ENCODE measurements around the gene CCDC134. TPM values are rescaled to one million over a fixed set of nuclear protein-coding genes. Genes with fewer than 3 reads are reported as not detected.

Gene CCDC134
- total and polyA plus RNA-seq, 2 of the 13 experiments (the other 11 are each of a cell fraction or from before 2014, with no cell fraction given): 4.8 to 17.4 TPM

DNA sequence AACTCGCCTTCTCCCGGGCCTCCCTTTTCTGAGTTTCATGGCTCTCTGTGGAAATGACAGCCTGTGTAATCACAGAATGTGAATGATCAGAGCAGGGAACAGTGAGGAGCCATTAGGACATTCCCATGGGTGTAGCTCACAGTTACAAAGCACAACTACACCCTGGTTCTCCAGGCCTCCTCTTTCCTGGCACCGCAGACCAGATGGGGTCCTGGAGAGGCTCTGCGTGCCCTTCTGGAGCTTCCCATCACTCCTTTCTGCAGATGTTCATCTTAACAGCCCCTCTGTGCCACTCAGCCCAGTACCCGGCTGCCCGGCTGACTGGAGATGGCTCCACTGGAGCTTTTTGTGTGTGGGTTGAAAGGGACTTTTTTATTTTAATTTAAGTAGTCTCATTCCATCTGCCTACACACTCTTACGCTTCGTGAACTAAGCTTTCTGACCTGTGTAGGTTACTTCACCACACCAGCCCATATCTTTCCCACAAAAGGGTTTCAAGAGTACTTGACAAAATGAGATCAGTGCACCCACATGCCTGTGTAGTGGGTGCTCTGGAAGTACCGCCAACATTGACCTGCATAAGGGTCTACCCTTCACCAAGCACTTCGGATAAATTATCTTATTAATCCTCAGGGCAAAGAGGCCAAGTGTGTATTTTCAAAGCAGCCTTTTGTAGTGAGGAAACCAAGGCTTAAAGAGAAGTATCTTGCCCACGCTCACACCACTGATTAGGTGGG is 62.2 kb downstream of the CCDC134 start:
- Histone ChIP-seq H3K27ac (ENCODE audit: extremely low read length, insufficient read depth, low read length) (peak overlapping the region; percentile 5), H3K4me2 (ENCODE audit: low read depth, low read length) (no peak overlapping the region), H3K9ac (ENCODE audit: insufficient read depth, low read depth, low read length) (no peak overlapping the region), H4K20me1 (ENCODE audit: insufficient read depth, low read length) (peaks cover 76% of the 10 kb centered on the region), H3K36me3 (replicated peaks in 1 of 2; ENCODE audit: control insufficient read depth in 1 of 2, insufficient read depth in 2 of 2, low read length in 2 of 2) (peaks cover 11 to 40% of the 10 kb centered on the region in 2 experiments), H3K4me3 (replicated peaks in 1 of 3; ENCODE audit: insufficient read depth in 1 of 3, low read depth in 2 of 3, low read length in 3 of 3) (no peak overlapping the region), H3K27me3 (ENCODE audit: control insufficient read depth in 1 of 2, insufficient read depth in 2 of 2, low read length in 2 of 2) (no peaks in the 10 kb centered on the region), H2AFZ (ENCODE audit: low read length) (no peak overlapping the region), H3K9me3 (ENCODE audit: low read length) (no peaks in the 10 kb centered on the region), H3K4me1 (ENCODE audit: insufficient read depth, low read length) (peaks cover 54% of the 10 kb centered on the region), H3K79me2 (ENCODE audit: insufficient read depth, low read length) (peaks cover 72% of the 10 kb centered on the region)
- no peak for FAIRE-seq
- in situ Hi-C loops (cut with HindIII; ENCODE audit: extremely low pct_ligation_motif_present, low pct_unique_long_range_greater_than_20kb) (no loop called here), intact Hi-C loops (cut with micrococcal nuclease; ENCODE audit: unreplicated experiment) (no loop called here)
- DNase-seq (ENCODE audit: low spot score): no peak
- TF ChIP-seq, protein P1, sequence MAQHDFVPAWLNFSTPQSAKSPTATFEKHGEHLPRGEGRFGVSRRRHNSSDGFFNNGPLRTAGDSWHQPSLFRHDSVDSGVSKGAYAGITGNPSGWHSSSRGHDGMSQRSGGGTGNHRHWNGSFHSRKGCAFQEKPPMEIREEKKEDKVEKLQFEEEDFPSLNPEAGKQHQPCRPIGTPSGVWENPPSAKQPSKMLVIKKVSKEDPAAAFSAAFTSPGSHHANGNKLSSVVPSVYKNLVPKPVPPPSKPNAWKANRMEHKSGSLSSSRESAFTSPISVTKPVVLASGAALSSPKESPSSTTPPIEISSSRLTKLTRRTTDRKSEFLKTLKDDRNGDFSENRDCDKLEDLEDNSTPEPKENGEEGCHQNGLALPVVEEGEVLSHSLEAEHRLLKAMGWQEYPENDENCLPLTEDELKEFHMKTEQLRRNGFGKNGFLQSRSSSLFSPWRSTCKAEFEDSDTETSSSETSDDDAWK (CRISPR knock-in tag; IDR thresholded peaks at IDR 0.05): no peak
- peak; percentile 61 for TF ChIP-seq RBM22 (optimal IDR thresholded peaks at IDR 0.05; ENCODE audit: low read length)
- TF ChIP-seq, protein P2, sequence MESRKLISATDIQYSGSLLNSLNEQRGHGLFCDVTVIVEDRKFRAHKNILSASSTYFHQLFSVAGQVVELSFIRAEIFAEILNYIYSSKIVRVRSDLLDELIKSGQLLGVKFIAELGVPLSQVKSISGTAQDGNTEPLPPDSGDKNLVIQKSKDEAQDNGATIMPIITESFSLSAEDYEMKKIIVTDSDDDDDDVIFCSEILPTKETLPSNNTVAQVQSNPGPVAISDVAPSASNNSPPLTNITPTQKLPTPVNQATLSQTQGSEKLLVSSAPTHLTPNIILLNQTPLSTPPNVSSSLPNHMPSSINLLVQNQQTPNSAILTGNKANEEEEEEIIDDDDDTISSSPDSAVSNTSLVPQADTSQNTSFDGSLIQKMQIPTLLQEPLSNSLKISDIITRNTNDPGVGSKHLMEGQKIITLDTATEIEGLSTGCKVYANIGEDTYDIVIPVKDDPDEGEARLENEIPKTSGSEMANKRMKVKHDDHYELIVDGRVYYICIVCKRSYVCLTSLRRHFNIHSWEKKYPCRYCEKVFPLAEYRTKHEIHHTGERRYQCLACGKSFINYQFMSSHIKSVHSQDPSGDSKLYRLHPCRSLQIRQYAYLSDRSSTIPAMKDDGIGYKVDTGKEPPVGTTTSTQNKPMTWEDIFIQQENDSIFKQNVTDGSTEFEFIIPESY (CRISPR knock-in tag; IDR thresholded peaks at IDR 0.05): no peak
- WGBS (ENCODE audit: low lambda C conversion rate): 90% methylated on average over 11 of the region's 11 CpGs
- peak; percentile 36 for ATAC-seq
- CTCF ChIA-PET (ENCODE audit: low intra/inter-chr PET ratio, low total read pairs): no interaction called here
- POLR2A ChIA-PET: interaction anchor here (0.6 to 1.8 kb wide), 4 partner anchors 22 to 143 kb away, joined by 3 to 6 read pairs (median 4); partner anchors contain the start of genes CCDC134 and SREBF2
- BruUV-seq (replicated peaks): no TSS peak
